PC-3 (cell line): ENCODE data around the gene ASF1A. TPM values are rescaled to one million over a fixed set of nuclear protein-coding genes. Genes with fewer than 3 reads are reported as not detected.

Source experiments
- ATAC-seq: fragments of 200-7000 bp; cut with Tn5 transposase; 2 replicates; pipeline ENCODE4 v1.9.1; 2020; ENCODE audit warnings: mild to moderate bottlenecking, moderate library complexity
- BruUV-seq: library from RNA; stranded (reverse); fragments of 400-500 nt; replicated peaks from 2 replicates; lab custom pipeline; 2021; lab: Mats Ljungman, UMichigan
- CTCF ChIA-PET: fragments of 300-600 bp; sonication (Branson Sonifier 250); formaldehyde crosslinking; loops from one replicate; lab custom pipeline; 2022; ENCODE audit warnings: antibody characterized with exemption; lab: Charles Lee
- POLR2A ChIA-PET: fragments of 300-600 bp; sonication (Branson Sonifier 250); formaldehyde crosslinking; loops from one replicate; lab custom pipeline; 2022; ENCODE audit warnings: antibody characterized with exemption; ENCODE audit not compliant: unreplicated experiment; lab: Charles Lee
- DNase-seq: peaks from one replicate; pipeline ENCODE4 v3.0.0-alpha.2; 2015
- H2AFZ ChIP-seq: fragments of 300-600 bp; sonication (generic); 2 replicates; pipeline ENCODE4 v1.6.0; 2016; ENCODE audit warnings: antibody characterized with exemption, low read length
- H3F3A ChIP-seq: fragments of 300-600 bp; sonication (generic); one replicate; pipeline ENCODE4 v1.6.0; 2017; ENCODE audit warnings: antibody characterized with exemption, low read length, control low read depth, mild to moderate bottlenecking; ENCODE audit not compliant: unreplicated experiment
- H3K27ac ChIP-seq: fragments of 300-600 bp; sonication (generic); 2 replicates; pipeline ENCODE4 v1.5.1; 2016; ENCODE audit warnings: mild to moderate bottlenecking, low read length
- H3K27me3 ChIP-seq: fragments of 300-600 bp; sonication (generic); 2 replicates; pipeline ENCODE4 v1.6.1; 2016; ENCODE audit warnings: low read length, mixed read lengths
- H3K36me3 ChIP-seq: fragments of 300-600 bp; sonication (generic); 2 replicates; pipeline ENCODE4 v1.6.1; 2016; ENCODE audit warnings: low read depth, mixed run types, low read length, mixed read lengths
- H3K4me1 ChIP-seq: fragments of 300-600 bp; sonication (generic); 2 replicates; pipeline ENCODE4 v1.5.1; 2016; ENCODE audit warnings: low read length; ENCODE audit not compliant: insufficient read depth
- H3K4me2 ChIP-seq: fragments of 300-600 bp; sonication (generic); 2 replicates; pipeline ENCODE4 v1.6.0; 2016; ENCODE audit warnings: low read length
- H3K4me3 ChIP-seq: fragments of 300-600 bp; sonication (generic); 2 replicates; pipeline ENCODE4 v1.5.1; 2016; ENCODE audit warnings: mild to moderate bottlenecking, low read length, mixed read lengths
- H3K79me2 ChIP-seq: fragments of 300-600 bp; sonication (generic); 2 replicates; pipeline ENCODE4 v1.6.1; 2017; ENCODE audit warnings: low read length, mixed read lengths
- H3K9ac ChIP-seq: fragments of 300-600 bp; sonication (generic); 2 replicates; pipeline ENCODE4 v1.6.0; 2016; ENCODE audit warnings: mild to moderate bottlenecking, low read length
- H3K9me2 ChIP-seq: fragments of 300-600 bp; sonication (generic); replicated peaks from 2 replicates; pipeline ENCODE4 v1.6.1; 2016; ENCODE audit warnings: mixed run types, low read length, mixed read lengths
- H3K9me3 ChIP-seq: fragments of 300-600 bp; sonication (generic); 2 replicates; pipeline ENCODE4 v1.6.1; 2016; ENCODE audit warnings: low read length, mixed read lengths
- H4K20me1 ChIP-seq: fragments of 300-600 bp; sonication (generic); 2 replicates; pipeline ENCODE4 v1.6.1; 2016; ENCODE audit warnings: low read length, mixed read lengths
- EZH2 ChIP-seq: fragments of 300-600 bp; sonication (generic); IDR thresholded peaks from one replicate; pipeline ENCODE4 v1.6.1; 2017; ENCODE audit warnings: antibody characterized with exemption, mild to moderate bottlenecking, low read length; ENCODE audit not compliant: unreplicated experiment
- EZH2phosphoT487 ChIP-seq: fragments of 300-600 bp; sonication (generic); IDR thresholded peaks from 2 replicates; pipeline ENCODE4 v1.6.1; 2018; ENCODE audit warnings: mild to moderate bottlenecking, antibody characterized with exemption, low read length, borderline replicate concordance
- intact Hi-C: fragments of 100-400 bp; cut with micrococcal nuclease; formaldehyde crosslinking; loops from 2 replicates; pipeline ENCODE4 v1.9.0; 2023
- total RNA-seq: library from RNA; depleted of rRNA; stranded (reverse); fragments of >200 nt; gene quantifications from 2 replicates; pipeline ENCODE4 v1.2.3, GENCODE V29; 2014
- TF ChIP-seq, protein P1 (sequence below): fragments of 300-600 bp; sonication (generic); conservative IDR thresholded peaks from 2 replicates; pipeline ENCODE4 v1.5.1; 2017; ENCODE audit warnings: antibody characterized with exemption, low read depth, mild to moderate bottlenecking, low read length

ASF1A gene
- total RNA-seq, 1 experiment from 2014 or later: 25.0 TPM

DNA sequence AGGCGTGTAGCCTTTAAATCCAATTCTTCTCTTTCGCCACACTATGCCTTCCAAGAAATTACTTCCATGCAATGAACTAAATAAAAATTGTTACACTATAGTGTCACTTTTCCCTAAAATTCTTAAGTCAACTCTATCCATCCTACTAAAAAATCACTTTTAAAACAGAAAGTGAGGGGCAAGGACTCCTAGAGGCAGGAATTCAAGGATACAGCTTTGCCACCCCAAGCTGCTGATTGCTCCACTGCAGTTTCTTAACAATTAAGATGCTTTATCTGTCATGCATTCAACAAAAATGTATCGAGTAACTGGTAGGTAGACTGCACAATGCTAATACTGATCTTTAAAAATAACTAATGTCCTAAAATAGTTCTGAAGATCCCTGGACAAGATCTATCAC is 36.7 kb downstream of the ASF1A start:
- no peak overlapping the region for H3K4me3 ChIP-seq
- H3K4me1 ChIP-seq: peaks cover 30% of the 10 kb centered on the region
- H3K36me3 ChIP-seq: no peaks in the 10 kb centered on the region; the same call in none of the 2 replicates
- no peaks in the 10 kb centered on the region for H3K9me2 ChIP-seq
- CTCF ChIA-PET: no interaction called here
- intact Hi-C loops: no loop called here
- no peaks in the 10 kb centered on the region for H4K20me1 ChIP-seq
- DNase-seq (no peak), ATAC-seq (no peak)
- BruUV-seq: no TSS peak
- POLR2A ChIA-PET: no interaction called here
- no peak overlapping the region for H3K9ac ChIP-seq
- no peaks in the 10 kb centered on the region for H3F3A ChIP-seq
- no peak overlapping the region for H3K27ac ChIP-seq
- H3K27me3 ChIP-seq: no peaks in the 10 kb centered on the region
- no peak overlapping the region for H2AFZ ChIP-seq
- peaks cover 27% of the 10 kb centered on the region for H3K79me2 ChIP-seq
- TF ChIP-seq EZH2 (no peak), EZH2phosphoT487 (no peak)
- H3K4me2 ChIP-seq: 0 out of 2 replicates have a peak overlapping the region, but pooled peaks have one; percentile 28
- H3K9me3 ChIP-seq: no peaks in the 10 kb centered on the region

GRCh38 chr6:118931436-118931835 is 37.5 kb downstream of the ASF1A start:
- H3K9ac ChIP-seq: no peak overlapping the region
- H3K27ac ChIP-seq: 0 out of 2 replicates have a peak overlapping the region, but pooled peaks have one; percentile 19
- H3K4me1 ChIP-seq: peaks cover 32% of the 10 kb centered on the region
- no peaks in the 10 kb centered on the region for H3K9me2 ChIP-seq
- H4K20me1 ChIP-seq: no peaks in the 10 kb centered on the region
- TF ChIP-seq EZH2 (no peak), EZH2phosphoT487 (no peak)
- TF ChIP-seq, protein P1, sequence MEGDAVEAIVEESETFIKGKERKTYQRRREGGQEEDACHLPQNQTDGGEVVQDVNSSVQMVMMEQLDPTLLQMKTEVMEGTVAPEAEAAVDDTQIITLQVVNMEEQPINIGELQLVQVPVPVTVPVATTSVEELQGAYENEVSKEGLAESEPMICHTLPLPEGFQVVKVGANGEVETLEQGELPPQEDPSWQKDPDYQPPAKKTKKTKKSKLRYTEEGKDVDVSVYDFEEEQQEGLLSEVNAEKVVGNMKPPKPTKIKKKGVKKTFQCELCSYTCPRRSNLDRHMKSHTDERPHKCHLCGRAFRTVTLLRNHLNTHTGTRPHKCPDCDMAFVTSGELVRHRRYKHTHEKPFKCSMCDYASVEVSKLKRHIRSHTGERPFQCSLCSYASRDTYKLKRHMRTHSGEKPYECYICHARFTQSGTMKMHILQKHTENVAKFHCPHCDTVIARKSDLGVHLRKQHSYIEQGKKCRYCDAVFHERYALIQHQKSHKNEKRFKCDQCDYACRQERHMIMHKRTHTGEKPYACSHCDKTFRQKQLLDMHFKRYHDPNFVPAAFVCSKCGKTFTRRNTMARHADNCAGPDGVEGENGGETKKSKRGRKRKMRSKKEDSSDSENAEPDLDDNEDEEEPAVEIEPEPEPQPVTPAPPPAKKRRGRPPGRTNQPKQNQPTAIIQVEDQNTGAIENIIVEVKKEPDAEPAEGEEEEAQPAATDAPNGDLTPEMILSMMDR: no peak
- H2AFZ ChIP-seq: no peak overlapping the region
- BruUV-seq: no TSS peak
- H3K4me2 ChIP-seq: peak overlapping the region; percentile 48
- DNase-seq (peak; percentile 69), ATAC-seq (peak; percentile 6; the same call in 1 of the 2 replicates)
- POLR2A ChIA-PET: no interaction called here
- H3K36me3 ChIP-seq: no peaks in the 10 kb centered on the region; the same call in none of the 2 replicates
- no peaks in the 10 kb centered on the region for H3F3A ChIP-seq
- H3K4me3 ChIP-seq: no peak overlapping the region
- H3K79me2 ChIP-seq: peaks cover 34% of the 10 kb centered on the region
- intact Hi-C loops: no loop called here
- CTCF ChIA-PET: no interaction called here
- H3K27me3 ChIP-seq: no peaks in the 10 kb centered on the region
- H3K9me3 ChIP-seq: no peaks in the 10 kb centered on the region

DNA sequence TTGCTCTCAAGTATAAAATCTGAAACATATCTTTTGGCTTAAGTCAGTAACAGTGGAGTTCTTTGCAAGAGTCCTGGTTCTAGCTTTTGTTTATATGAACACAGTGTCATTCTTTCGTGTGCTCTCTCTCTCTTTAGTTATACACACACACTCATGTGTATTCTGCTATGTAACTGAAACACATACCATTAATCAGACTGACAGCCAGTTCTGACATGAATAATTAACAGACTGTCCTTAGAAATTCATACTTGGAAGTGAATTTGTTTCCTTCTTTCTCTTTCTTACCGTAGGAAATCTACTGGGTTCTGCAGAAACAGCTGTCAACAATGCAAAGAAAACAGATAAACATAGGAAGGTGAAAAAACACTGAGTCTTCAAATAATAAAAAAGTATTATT is 38.5 kb downstream of the ASF1A start:
- H3K9me2 ChIP-seq: no peaks in the 10 kb centered on the region
- no peak overlapping the region for H3K4me3 ChIP-seq
- DNase-seq (no peak), ATAC-seq (no peak)
- no peak overlapping the region for H3K27ac ChIP-seq
- BruUV-seq: no TSS peak
- H3K9me3 ChIP-seq: no peaks in the 10 kb centered on the region
- H3K9ac ChIP-seq: no peak overlapping the region
- H3F3A ChIP-seq: no peaks in the 10 kb centered on the region
- H2AFZ ChIP-seq: no peak overlapping the region
- H3K27me3 ChIP-seq: no peaks in the 10 kb centered on the region
- peaks cover 32% of the 10 kb centered on the region for H3K4me1 ChIP-seq
- no peak overlapping the region for H3K4me2 ChIP-seq
- H3K79me2 ChIP-seq: peaks cover 36% of the 10 kb centered on the region
- no peaks in the 10 kb centered on the region for H4K20me1 ChIP-seq
- ChIA-PET POLR2A (no interaction called here), CTCF (no interaction called here)
- intact Hi-C loops: no loop called here
- no peaks in the 10 kb centered on the region; the same call in none of the 2 replicates for H3K36me3 ChIP-seq
- TF ChIP-seq EZH2phosphoT487: no peak
- TF ChIP-seq, protein P1: no peak
- TF ChIP-seq EZH2: no peak
